SK-N-SH treated with all-trans-retinoic acid at 6 μM for 48 hours (cell line): ENCODE results near the gene UBAP1L.

Experiments used
- ARNTL ChIP-seq: fragments of 450-650 bp; formaldehyde crosslinking; IDR thresholded peaks from 2 replicates; pipeline ENCODE4 v1.5.0; 2020; ENCODE audit warnings: low read depth, mild to moderate bottlenecking, moderate library complexity, borderline replicate concordance
- GLIS3 ChIP-seq: fragments of 250-450 bp; sonication (Bioruptor Pico); IDR thresholded peaks from 2 replicates; pipeline ENCODE4 v1.5.0; 2020; ENCODE audit warnings: mild to moderate bottlenecking, moderate library complexity
- OSR1 ChIP-seq: fragments of 250-450 bp; sonication (Bioruptor Pico); IDR thresholded peaks from 2 replicates; pipeline ENCODE4 v1.8.0; 2022; ENCODE audit warnings: moderate library complexity, mild to moderate bottlenecking, inconsistent platforms
- SNAI2 ChIP-seq: fragments of 250-450 bp; sonication (Bioruptor Pico); IDR thresholded peaks from 2 replicates; pipeline ENCODE4 v1.5.0; 2020; ENCODE audit warnings: mild to moderate bottlenecking, moderate library complexity
- TCF4 ChIP-seq: fragments of 250-450 bp; sonication (Bioruptor Pico); IDR thresholded peaks from 2 replicates; pipeline ENCODE4 v1.8.0; 2021; ENCODE audit warnings: mild to moderate bottlenecking, moderate library complexity, borderline replicate concordance
- TOX ChIP-seq: fragments of 250-450 bp; sonication (Bioruptor Pico); IDR thresholded peaks from 2 replicates; pipeline ENCODE4 v1.8.0; 2021; ENCODE audit warnings: mild to moderate bottlenecking, moderate library complexity, borderline replicate concordance
- ZC3H10 ChIP-seq: fragments of 250-450 bp; sonication (Bioruptor Pico); IDR thresholded peaks from 2 replicates; pipeline ENCODE4 v1.5.1; 2021; ENCODE audit warnings: mild to moderate bottlenecking, moderate library complexity
- ZFP30 ChIP-seq: fragments of 450-650 bp; formaldehyde crosslinking; IDR thresholded peaks from 2 replicates; pipeline ENCODE4 v1.5.0; 2022; ENCODE audit warnings: mild to moderate bottlenecking, moderate library complexity
- ZNF70 ChIP-seq: fragments of 450-650 bp; formaldehyde crosslinking; IDR thresholded peaks from 2 replicates; pipeline ENCODE4 v1.5.0; 2020; ENCODE audit warnings: mild to moderate bottlenecking, moderate library complexity
- TF ChIP-seq, protein P1 (sequence below): fragments of 250-450 bp; sonication (Bioruptor Pico); IDR thresholded peaks from 2 replicates; pipeline ENCODE4 v1.8.0; 2020; ENCODE audit warnings: mild to moderate bottlenecking, moderate library complexity, borderline replicate concordance
- TF ChIP-seq, protein P2 (sequence below): fragments of 250-450 bp; sonication (Bioruptor Pico); IDR thresholded peaks from 2 replicates; pipeline ENCODE4 v1.5.1; 2020; ENCODE audit warnings: low read depth, mild to moderate bottlenecking, moderate library complexity

DNA sequence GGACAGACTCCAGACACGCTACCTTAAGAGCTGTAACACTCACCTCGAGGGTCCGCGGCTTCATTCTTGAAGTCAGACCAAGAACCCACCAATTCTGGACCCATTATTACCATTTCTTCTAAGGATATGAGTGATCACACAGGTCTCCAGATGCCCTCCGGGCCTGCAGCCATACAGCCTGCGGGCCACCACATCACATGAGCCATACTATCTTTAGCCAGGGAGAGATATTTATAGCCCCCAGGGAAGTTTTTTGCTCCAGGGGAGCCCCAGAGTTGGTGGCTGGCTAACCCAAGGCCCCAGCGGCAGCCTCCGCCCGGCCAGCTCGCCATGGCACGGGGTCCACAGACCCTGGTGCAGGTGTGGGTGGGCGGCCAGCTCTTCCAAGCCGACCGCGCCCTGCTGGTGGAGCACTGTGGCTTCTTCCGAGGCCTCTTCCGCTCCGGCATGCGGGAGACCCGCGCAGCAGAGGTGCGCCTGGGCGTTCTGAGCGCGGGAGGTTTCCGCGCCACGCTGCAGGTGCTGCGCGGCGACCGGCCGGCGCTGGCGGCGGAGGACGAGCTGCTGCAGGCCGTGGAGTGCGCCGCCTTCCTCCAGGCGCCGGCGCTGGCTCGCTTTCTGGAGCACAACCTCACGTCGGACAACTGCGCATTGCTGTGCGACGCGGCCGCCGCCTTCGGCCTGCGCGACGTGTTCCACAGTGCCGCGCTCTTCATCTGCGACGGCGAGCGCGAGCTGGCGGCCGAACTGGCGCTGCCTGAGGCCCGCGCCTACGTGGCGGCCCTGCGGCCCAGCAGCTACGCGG lies 38.3 kb downstream of the UBAP1L start, which contains the start of gene KBTBD13:
- TF ChIP-seq, protein P1, sequence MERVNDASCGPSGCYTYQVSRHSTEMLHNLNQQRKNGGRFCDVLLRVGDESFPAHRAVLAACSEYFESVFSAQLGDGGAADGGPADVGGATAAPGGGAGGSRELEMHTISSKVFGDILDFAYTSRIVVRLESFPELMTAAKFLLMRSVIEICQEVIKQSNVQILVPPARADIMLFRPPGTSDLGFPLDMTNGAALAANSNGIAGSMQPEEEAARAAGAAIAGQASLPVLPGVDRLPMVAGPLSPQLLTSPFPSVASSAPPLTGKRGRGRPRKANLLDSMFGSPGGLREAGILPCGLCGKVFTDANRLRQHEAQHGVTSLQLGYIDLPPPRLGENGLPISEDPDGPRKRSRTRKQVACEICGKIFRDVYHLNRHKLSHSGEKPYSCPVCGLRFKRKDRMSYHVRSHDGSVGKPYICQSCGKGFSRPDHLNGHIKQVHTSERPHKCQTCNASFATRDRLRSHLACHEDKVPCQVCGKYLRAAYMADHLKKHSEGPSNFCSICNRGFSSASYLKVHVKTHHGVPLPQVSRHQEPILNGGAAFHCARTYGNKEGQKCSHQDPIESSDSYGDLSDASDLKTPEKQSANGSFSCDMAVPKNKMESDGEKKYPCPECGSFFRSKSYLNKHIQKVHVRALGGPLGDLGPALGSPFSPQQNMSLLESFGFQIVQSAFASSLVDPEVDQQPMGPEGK (CRISPR knock-in tag): no peak
- no peak for TF ChIP-seq TOX (CRISPR knock-in tag)
- no peak for TF ChIP-seq ZNF70
- TF ChIP-seq ZC3H10 (CRISPR knock-in tag): no peak
- TF ChIP-seq SNAI2 (CRISPR knock-in tag): no peak
- TF ChIP-seq GLIS3 (CRISPR knock-in tag): no peak
- no peak for TF ChIP-seq ZFP30
- TF ChIP-seq, protein P2, sequence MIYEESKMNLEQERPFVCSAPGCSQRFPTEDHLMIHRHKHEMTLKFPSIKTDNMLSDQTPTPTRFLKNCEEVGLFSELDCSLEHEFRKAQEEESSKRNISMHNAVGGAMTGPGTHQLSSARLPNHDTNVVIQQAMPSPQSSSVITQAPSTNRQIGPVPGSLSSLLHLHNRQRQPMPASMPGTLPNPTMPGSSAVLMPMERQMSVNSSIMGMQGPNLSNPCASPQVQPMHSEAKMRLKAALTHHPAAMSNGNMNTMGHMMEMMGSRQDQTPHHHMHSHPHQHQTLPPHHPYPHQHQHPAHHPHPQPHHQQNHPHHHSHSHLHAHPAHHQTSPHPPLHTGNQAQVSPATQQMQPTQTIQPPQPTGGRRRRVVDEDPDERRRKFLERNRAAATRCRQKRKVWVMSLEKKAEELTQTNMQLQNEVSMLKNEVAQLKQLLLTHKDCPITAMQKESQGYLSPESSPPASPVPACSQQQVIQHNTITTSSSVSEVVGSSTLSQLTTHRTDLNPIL (CRISPR knock-in tag): no peak
- TF ChIP-seq ARNTL: no peak
- no peak for TF ChIP-seq OSR1 (CRISPR knock-in tag)
- TF ChIP-seq TCF4 (CRISPR knock-in tag): no peak
